GM21576 (cell line): ENCODE data around the gene PCBD2.
A peak's percentile ranks its signal among the peaks of the same experiment; 100 is the strongest.
"Not testable (repeated sequence)": the region's sequence is repeated elsewhere in the genome, so short reads cannot be mapped to it uniquely, and the experiment has no call there.

ENCODE experiments used
- ATAC-seq: cut with Tn5 transposase; IDR thresholded peaks from one replicate; pipeline ENCODE4 v1.9.1; 2021; ENCODE audit warnings: mild to moderate bottlenecking, moderate library complexity; ENCODE audit not compliant: unreplicated experiment

Gene PCBD2

DNA sequence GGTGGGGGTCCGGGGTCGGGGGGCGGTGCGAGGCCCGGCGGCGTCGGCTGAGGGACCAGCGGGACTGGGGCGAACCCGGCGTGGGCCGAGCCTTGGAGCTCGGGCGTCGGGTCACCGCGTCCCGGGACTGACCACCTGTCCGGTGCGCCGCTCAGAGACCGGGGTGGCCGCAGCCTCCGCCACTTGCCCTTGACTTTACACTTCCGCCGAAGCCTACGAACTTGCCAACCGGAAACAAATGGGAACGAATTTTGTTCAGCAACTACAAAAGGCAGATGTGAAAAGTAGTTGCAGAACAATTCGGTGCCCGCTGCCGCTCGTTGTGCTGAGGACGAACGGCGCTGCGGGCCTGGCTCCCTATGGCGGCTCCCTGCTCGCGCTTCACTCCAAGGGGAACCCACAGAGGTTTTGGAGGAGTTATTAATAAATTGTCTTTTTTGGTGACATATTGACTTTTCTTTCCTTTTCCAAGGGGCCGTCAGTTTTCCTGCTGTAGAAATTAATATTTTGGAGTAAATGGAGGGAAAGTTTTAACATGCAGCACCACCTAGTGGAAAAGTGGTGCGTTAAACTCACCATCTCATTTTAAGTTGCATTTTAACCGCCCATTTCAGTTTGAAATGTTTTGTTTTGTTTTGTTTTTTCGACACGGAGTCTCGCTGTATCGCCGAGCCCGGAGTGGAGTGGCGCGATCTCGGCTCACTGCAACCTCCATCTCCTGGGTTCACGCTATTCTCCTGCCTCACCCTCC lies 490 bp downstream of the PCBD2 start:
- peak; percentile 24 for ATAC-seq

- no peak for ATAC-seq
Observed at GRCh38 chr5:134906811-134907210, 1.9 kb downstream of the PCBD2 start.

DNA sequence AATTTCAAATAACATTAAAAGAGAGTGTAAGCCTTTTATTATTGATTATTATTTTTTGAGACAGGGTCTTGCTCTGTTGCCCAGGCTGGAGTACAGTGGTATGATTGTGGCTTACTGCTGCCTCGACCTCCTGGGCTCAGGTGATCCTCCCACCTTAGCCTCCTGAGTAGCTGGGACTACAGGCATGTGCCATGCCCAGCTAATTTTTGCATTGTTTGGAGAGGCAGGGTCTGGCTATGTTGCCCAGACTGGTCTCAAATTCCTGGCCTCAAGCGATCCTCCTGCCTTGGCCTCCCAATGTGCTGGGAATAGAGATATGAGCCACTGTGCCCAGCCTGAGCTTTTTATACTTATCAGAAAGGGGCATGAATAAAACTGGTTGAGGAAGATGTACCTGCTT lies 5.8 kb downstream of the PCBD2 start:
- not testable (repeated sequence) for ATAC-seq

GRCh38 chr5:134911285-134912206 lies 6.6 kb downstream of the PCBD2 start:
- no peak for ATAC-seq

- no peak for ATAC-seq
Observed at GRCh38 chr5:134913254-134913653, 8.3 kb downstream of the PCBD2 start.

DNA sequence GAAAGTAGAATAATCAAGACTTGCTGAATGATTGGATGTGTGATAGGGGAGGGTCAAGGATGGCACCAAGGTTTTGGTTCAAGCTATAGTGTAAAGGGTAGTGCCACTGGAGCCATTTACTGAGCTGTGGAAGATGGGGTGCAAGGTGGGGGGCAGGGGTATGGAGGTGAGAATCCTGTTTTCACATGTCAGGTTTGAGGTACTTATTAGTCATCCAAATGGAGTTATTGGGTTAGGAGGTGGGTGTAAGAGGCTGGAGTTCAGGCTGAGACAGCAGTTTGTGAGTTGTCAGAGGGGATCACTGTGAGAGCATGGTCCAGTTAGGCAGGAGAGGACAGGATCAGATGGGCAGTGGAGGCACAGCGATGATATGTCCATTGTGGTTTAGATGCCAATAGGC lies 8.9 kb downstream of the PCBD2 start:
- ATAC-seq: no peak

DNA sequence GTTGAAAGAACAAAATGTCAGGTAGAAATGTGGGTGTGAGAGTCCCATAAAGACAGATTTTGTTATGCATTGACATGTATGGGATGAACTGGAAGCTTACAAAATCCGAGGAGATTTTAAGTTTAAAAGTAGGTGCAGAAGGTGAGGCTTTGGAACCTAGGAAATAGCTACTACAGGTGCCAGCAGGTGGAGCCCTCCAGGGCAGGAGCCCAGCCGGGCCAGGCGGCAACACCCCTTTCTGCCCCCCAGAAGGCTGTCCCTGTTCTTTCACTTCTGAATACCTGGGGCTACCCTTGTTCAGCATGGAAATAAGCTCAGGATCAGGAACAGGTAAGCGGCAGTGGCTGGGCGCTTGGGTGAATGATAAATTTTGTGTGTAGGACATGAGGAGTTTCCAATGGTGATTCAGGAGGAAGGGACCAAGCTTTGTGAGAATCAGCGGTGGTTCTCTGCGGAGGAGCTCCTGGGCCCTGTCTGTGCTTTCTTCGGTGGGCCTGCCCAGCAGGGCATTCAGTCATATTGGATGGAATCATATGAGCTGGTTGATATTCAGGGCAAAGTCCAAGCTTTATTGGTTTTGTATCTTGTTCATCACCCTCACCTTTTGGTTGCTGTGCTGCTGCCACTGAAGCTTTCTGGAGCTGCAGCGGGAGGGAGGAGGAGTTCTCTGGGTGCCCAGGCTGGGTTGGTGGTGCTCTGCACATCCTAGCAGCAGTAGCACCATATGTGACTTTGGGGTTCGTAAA lies 12.3 kb downstream of the PCBD2 start:
- no peak for ATAC-seq

DNA sequence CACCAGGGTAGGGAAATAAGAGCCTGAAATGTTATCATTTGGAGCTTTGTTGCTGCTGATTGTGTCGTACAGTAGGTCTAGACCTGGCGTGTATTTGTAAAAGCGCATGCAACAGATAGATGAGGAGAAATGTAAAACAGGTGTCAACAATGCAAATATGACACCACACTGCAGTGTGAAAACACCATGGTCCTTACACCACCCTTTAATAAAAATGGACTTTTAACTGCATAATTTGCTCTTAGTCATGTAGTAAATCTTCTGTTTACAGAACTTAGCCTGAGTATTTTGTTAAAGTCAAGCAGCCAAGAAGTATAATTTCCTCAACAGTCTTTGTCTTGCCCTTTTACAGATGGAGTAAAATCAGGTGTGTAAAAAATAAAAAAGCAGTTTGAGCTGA lies 13.9 kb downstream of the PCBD2 start:
- no peak for ATAC-seq

- ATAC-seq: no peak
Observed at GRCh38 chr5:134920848-134921575, 16.1 kb downstream of the PCBD2 start.

- no peak for ATAC-seq
Observed at GRCh38 chr5:134932508-134932907, 27.6 kb downstream of the PCBD2 start.

DNA sequence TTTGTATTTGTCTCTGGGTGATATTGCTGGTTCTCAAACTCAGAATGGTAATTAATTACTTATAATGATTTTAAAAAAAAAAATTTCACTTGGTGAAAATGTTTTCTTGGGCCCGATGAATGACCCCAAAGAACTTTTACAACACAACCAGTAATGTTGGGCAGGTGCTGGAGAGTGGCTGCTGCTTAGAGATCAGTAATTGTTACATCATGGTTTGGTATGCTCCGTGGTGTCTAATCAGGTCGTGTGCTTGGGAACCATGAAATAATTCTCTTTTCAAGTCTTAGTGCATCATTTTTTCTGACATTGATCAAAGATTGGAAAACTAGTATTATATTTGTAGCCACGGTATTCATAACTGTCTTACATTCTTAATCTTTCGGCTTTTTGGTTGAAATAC lies 29.3 kb downstream of the PCBD2 start:
- ATAC-seq: no peak

DNA sequence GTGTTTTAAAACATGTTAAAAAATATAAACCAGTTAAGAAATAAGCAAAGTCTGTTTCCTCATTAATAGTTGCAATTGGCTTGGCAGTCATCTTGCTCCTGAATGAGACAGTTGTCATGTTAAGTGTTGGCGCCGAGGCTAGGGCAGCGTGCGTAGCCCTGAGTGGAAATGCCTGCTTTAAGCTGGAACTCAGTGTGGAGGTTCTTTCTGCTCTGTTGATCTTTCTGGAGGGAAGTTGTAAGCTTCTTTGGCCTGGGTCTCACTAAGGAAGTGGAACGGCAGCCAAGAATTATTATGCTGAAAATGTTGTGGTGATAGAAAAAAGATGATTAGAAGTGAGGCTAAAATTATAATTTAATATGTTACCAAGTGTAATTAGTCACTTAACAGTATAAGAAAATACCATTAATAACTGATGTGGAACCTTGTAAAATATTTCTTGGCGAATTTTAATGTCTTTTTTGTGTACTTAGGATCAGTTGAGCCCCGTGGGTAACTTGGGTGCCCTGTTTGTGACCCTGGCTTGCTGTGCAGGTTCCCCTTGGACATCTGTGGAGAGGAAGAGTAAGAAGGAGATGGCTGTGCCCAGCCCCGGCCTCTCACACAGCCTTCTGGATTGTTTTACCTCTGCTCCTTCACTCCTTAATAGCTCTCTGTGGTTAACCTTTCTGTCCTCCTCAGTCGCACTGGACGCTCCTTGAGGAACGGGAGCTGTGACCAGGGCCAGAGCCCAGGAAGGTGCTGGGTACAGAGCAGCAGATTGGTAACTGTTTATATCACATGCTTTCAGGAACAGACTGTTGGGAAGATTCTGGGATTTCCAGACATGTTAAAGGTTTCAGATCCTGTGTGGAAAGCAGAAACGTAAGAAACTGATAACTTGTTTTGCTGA lies 31.0 kb downstream of the PCBD2 start:
- no peak for ATAC-seq

DNA sequence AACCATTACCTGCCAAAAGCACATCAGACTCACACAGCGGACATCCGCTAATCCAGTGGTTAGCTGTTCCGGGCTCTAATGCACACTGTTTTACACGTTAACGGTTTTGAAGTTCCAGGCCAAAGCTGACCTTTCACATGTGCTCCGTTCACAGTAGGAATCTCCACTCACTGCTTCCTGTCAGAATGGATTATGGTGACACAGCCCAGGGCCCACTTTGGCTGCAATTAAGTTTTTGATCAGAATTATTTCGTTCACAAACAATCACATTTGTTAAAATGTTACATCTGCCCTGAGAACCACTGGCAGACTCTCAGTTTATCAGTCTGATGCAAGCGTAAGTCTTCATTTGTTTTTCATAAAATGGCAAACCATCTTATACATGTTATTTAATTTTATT lies 32.6 kb downstream of the PCBD2 start:
- ATAC-seq: no peak

DNA sequence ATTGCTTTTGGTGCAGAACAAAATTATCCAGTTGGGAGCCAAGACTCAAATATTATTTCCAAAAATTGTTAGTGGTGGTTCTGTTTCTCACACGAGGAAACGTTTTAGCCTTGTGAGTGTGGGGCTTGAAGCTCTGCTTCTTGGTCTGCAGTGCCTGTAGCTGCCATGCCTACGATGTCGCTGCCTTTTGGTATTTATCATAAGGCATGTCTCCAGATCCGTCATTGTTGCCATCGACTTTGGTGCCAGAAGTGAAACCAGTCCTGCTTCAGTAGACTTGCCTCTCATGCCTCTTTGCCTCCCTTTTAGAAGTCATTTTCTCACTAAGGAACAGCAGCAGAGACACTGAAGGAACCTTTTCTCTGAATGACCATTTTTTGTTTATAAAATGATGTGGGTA lies 33.1 kb downstream of the PCBD2 start:
- no peak for ATAC-seq

GRCh38 chr5:134939500-134939899 lies 34.6 kb downstream of the PCBD2 start:
- no peak for ATAC-seq

GRCh38 chr5:134943547-134943946 lies 38.6 kb downstream of the PCBD2 start:
- ATAC-seq: no peak

GRCh38 chr5:134944630-134945029 lies 39.7 kb downstream of the PCBD2 start:
- ATAC-seq: no peak

GRCh38 chr5:134945041-134945440 lies 40.1 kb downstream of the PCBD2 start:
- ATAC-seq: no peak

DNA sequence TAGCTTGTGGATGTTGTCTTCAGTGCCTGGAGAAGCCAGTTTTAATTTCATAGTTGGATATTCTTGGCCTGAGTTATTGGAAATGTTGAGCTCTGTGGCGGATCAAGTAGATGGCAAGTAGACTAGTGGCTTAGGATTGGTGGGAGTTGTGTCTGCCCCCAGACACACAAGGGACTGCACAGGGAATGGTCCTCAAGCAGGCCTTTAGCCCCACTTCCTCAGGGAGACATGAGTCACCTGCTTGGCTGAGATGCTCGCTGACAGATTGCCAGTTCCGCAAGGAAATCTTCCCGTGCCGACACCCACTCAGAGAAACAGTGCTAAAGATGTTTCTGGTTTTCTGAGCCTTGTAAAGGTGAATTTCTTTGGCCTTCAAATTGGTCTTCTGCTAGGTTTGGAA lies 44.0 kb downstream of the PCBD2 start:
- ATAC-seq: no peak

GRCh38 chr5:134949316-134949715 lies 44.4 kb downstream of the PCBD2 start:
- ATAC-seq: no peak
